NCI-H187 (cell line): ENCODE results near the gene COL1A1.

Experiments
- DNase-seq, 2 experiments: peaks; one replicate each; lab custom pipeline; 2025; lab: John Stamatoyannopoulos, UW

COL1A1 gene

GRCh38 chr17:50186661-50187393 is 14.6 kb downstream of the COL1A1 start:
- DNase-seq = no peak

DNA sequence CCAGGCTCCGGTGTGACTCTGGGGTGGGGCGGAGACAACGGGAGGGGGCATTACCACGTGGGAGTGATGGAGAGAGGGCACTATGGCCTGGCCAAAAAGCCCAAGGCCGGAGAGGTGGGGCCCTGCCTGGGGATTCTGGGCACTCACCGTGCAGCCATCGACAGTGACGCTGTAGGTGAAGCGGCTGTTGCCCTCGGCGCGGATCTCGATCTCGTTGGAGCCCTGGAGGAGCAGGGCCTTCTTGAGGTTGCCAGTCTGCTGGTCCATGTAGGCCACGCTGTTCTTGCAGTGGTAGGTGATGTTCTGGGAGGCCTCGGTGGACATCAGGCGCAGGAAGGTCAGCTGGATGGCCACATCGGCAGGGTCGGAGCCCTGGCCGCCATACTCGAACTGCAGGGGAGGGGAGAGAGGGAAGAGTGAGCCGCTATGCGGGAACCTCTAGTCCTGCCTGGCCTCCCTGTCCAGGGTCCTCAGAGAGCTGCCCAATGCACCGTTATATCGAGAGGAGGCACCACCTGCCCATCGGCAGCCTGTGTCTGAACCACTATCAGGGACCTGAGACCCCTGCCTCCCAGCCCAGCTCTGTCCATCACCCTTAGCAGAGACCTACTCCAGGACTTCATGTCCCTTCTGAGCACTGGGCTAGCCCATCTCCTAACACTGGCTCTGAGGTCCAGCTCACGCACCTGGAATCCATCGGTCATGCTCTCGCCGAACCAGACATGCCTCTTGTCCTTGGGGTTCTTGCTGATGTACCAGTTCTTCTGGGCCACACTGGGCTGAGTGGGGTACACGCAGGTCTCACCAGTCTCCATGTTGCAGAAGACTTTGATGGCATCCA is 15.6 kb downstream of the COL1A1 start:
- no peak for DNase-seq

DNA sequence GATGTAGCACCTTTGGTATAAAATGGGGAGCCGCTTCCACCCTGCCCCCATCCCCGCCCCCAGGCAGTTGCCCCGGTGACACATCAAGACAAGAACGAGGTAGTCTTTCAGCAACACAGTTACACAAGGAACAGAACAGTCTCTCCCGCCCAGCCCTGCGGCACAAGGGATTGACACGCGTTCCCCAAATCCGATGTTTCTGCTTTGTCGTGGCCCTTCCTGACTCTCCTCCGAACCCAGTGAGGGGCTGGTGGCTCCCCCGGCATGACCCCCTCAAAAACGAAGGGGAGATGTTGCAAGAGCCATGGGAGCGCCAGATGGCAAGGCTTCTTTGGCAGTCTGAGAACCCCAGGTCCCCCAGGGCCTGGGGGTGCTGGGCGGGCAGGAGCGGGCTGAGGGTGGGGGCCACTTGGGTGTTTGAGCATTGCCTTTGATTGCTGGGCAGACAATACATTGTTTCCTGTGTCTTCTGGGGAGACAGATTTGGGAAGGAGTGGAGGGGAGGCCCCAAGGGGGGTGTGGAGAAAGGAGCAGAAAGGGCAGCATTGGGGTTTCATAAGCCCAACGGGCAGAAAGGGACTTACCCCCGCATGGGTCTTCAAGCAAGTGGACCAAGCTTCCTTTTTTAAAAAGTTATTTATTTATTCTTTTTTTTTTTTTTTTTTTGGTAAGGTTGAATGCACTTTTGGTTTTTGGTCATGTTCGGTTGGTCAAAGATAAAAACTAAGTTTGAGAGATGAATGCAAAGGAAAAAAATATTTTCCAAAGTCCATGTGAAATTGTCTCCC is 16.6 kb downstream of the COL1A1 start:
- no peak for DNase-seq

- no peak for DNase-seq
These were observed 17.4 kb downstream of the COL1A1 start for GRCh38 chr17:50184064-50184463.

DNA sequence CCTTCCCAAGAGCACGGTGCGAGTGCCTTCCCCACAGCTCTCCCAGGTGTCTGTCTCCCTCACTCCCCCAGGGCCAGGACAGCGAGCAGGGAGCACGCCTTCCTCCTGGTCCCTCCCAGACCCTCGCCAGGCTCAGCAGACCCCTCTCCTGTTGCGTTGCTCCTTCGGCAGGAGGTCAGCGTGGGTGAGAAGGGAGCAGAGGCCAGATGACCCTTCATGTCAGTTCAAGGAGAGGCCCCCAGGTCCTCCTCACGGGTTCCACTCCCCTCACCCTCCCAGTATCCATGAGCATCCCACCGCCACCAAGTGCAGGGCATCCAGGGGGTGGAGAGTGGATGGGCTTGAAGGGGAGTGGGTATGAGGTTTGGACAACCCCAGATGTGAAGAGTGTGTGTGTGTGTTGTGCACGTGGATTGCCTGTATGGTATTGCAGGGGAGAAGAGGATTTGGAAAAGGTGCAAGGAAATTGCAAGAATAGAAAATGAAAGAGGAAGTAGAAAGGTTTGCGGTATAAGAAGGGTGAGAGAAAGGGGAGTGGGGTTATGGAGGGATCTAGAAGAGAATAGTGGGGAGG is 17.9 kb downstream of the COL1A1 start:
- no peak for DNase-seq

DNA sequence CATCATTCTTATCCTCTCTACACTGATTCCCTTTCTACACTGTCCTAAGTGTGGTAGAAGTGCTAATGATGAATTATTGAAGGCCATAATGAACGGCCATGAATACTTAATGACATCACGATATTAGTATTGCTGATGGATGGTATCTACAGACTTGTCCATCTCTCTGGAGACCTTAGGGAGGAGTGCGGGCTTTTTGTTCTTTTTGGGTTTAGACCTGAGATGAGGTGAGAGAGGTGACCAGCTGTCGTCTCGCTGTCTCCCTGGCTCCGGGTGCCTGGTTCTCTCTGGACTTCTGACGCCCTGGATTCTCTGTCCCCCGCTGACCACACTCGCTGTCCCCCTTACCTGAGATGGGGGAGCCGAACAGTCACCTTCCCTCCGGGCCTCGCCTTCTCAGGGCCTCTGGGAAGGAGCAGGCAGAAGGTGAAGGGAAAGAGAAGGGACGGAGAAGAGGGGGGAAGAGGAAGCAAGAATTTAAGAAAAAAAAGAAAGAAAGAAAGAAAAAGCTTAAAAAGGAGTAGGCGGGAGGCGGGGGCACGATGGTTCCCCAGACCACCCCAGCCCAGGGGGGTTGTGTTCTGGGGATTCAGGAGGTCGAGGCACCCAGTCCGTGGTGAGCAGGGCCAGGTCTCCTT is 18.5 kb downstream of the COL1A1 start:
- no peak for DNase-seq

DNA sequence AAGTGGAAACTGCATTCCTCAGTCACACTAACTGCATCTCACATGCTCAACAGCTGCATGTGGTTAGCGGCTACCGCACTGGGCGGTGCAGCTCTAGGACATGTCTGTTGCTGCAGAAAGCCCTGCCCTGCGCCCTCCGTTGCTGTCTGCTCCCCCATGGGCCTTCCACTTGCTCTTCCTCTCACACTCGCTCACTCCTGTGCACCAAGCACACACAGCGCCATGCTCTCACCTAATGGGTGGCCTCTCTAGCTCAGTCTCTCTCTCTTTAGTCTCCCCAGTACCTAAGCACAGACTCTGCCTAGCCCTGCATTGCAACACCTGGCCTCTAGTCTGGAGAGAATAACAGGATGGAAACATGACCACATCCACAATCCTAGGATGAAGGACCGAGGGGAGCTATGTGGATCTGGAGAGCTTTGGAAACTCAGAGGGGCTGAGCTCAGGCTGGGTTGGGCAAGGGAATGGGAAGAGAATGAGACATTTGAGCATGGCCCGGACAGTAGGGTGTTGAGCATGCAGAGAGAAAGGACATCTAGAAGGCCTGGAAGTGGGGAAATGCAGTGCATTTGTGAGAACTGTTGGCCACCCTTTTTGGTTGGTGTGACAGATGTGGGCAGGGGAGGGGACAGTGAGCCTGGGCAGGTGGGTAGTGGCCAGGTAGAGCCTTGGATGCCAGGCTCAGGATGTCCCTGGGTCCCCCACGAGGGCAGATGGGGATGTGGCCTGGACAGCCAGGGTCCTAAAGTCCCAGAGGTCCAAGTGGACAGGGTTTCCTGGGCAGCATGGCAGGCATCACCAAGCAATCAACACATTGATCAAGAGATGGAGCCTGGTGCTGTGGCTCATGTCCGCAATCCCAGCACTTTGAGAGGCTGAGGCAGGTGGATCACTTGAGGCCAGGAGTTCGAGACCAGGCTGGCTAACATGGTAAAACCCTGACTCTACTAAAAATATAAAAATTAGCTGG is 19.6 kb downstream of the COL1A1 start:
- no peak for DNase-seq

- DNase-seq = no peak
These were observed 20.3 kb downstream of the COL1A1 start for GRCh38 chr17:50181144-50181543.

DNA sequence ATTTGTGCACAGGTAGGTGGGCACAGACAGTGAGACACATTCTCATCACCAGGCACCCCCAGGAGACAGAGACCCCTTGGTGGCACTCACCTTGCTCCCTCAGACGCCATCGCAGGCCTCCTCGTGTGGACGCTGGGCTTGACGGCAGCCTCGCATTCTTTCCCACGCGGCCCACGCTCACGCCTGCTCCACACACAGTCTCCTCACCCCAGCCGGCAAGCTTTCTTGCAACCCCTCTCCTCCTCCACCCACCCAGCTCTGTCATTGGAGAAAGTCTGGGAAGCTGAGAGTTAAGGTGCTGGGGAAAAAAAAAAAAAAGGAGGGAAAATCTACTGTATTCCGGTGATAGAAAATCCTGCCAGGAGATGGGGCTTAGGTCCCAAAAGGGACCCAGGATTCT is 20.8 kb downstream of the COL1A1 start:
- no peak for DNase-seq

- no peak for DNase-seq
These were observed 21.3 kb downstream of the COL1A1 start for GRCh38 chr17:50180111-50180510.

DNA sequence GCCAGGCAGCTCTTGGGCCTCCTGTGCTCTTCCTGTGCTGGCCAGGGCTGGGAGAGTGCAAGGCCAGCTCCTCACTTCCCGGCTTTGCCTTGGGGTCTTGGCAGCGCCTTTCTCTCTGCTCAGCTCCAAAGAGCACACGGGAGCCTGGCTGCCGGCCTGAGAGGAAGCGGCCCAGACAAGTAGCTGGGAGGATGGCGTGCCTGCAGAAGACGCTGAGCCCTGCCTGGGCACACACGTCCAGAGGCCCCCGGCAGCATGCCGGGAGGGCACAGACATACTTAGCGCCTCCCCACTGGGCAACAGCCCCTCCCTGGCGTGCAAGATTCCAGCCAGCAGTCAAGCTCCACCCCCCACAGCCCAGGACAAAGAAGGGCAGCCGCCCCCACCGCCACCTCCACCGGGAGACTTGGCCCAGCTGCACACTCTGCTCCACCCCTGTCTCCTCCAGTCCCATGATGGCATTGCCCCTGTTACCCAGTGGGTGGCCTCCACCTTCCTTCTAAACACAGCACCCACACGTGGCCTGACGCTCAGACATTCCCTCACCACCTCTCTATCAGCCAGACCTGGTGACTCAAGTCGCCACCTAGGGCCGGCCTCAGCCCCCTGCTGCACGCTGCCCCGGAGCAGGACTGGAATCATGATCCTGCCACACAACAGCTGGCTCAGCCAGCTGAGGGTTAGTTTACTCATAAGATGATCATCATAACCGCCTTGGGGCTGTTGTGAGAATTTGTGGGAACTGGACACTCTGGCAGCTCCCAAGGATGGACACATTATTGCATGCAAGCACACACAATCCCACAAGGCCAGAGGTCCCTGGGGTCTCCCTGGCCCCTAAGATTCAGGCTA is 23.2 kb downstream of the COL1A1 start:
- no peak for DNase-seq

- DNase-seq = no peak
These were observed 24.0 kb downstream of the COL1A1 start for GRCh38 chr17:50177476-50177875.

DNA sequence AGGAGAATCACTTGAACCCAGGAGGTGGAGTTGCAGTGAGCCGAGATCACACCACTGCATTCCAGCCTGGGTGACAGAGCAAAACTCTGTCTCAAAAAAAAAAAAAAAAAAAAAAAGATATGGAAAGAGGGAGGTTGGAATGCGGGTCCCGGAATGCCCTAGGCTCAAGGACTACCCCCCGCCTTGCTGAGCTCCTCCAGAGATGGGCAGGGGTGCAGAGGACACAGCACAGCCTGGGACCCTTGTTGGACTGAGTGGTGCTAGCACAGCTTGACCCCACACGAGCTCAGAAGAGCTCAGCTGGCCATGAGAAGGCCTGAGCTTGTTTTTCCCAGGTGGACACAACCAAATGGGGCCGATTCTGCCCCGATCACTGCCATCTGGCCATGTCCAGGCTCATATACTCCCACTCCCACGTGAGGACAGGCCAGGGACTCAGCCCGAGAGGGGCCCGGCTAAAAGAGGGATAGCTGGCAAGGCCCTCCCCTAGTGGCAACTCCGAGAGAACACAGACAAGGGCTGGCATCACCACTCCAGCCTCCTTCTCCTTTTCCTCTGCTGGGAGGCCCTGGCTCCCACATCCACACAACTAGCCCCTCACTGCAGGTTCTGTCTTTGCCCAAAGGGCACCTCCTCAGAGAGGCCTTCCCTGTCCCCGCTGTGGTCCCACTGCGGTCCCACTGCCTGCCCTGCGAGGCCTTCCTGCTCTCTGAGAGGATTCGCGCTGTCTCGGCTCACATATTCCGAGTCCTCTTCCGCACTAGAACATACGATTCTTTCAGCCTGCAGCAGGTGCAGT is 24.7 kb downstream of the COL1A1 start:
- no peak for DNase-seq

GRCh38 chr17:50175035-50175807 is 26.2 kb downstream of the COL1A1 start:
- DNase-seq = no peak

DNA sequence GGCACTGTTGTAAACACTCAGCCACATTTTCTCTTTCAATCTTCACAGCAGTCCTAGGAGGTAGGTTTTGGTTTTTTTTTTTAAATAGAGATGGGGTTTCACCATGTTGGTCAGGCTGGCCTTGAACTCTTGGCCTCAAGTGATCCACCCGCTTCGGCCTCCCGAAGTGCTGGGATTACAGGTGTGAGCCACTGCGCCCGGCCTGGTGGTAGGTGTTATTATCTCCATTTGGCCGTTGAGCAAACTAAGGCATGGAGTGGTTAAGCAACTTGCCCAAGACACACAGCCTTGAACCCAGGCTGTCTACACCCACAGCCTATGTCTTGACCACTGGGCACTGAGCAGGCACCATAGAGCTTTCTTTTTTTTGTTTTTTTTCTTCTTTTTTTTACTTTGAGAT is 27.0 kb downstream of the COL1A1 start:
- DNase-seq = no peak

DNA sequence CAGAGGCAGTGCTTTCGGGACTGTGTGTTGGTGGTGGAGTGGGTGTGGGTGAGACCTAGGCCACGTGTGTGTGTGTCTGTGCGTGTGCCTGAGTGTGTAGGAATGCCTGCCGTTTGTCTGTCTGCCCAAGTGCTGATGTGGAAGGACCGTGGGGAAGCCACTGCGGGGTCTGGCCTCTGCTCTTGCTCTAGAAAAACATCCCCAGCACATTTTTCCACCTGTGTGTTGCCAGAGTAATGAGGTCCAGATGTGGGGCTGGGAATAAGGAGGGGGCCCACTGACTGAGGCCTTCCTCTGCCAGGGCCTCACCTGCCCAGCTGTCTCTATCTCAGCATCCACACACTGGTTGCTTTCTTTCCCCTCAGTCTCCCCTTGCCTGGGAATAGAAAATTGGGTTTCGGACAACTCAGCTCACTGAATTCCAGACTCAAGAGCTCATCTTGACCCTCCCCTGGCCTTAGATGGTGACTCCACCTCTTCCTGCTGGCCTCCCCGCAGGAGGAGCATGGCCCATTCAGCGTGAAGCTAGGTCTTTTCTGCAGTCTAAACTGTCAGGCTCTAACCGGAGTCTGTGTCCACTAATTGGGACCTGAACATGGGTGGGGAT is 28.0 kb downstream of the COL1A1 start:
- no peak for DNase-seq

DNA sequence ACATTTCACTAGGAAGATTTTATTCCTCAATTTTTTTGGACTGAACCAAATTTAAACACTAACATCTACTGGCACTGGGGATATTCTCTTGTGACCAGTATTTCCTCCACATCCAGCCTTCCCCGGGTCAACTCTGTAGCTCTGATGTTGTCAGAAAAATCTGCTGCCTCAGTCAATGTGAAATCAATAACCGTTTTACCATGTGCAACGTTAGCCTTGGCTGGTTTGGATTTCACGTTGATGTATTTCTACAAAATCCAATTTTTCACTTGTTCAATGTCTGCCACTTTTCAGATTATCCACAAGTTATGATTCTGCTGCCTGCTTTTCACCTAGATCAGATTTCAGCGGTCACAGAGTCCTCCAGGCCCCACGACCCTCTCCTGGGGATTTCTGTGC is 28.5 kb downstream of the COL1A1 start:
- DNase-seq = no peak

DNA sequence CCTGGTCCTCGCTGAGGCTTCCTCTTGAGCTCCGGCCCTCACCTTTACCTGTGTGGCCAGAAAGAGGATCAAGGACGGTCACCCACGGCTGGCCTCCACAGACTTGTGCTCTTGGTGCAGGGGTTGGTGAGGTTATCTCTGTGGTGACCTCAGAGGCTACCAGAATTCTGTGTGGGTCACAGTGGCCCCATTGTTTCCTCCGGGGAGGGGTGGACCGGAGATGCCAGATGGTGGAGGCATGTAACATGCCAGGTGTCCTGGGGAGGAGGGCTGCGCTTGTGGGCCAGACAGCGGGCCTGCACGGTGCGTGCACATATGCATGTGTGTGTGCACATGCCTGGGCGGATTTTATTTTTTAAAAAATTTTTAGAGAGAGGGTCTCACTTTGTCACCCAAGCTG is 29.3 kb downstream of the COL1A1 start:
- no peak for DNase-seq
